Transverse colon (tissue), 4 donors: Measurements from ENCODE around the gene NKIRAS2. TPM values are rescaled to one million over a fixed set of nuclear protein-coding genes. Genes with fewer than 3 reads are reported as not detected.

Experiments used
- DNase-seq: peaks from one replicate; pipeline ENCODE4 v3.0.0-alpha.2; 2019
- H3K27ac ChIP-seq, 4 donors: fragments of 200-600 bp; sonication (generic); 2 replicates each; pipeline ENCODE4 v1.5.1; 2016 to 2018; ENCODE audit warnings: inconsistent platforms in 4 of 4
- H3K27me3 ChIP-seq: fragments of 200-600 bp; sonication (generic); 2 replicates; pipeline ENCODE4 v1.5.1; 2017; ENCODE audit warnings: inconsistent platforms
- H3K36me3 ChIP-seq, 4 donors: fragments of 200-600 bp; sonication (generic); 2 replicates each; pipeline ENCODE4 v1.5.1; 2017 to 2019; ENCODE audit warnings: inconsistent platforms in 4 of 4
- H3K4me1 ChIP-seq, 4 donors: fragments of 200-600 bp; sonication (generic); 2 replicates each; pipeline ENCODE4 v1.5.1; 2017 to 2020; ENCODE audit warnings: inconsistent platforms in 4 of 4
- H3K4me3 ChIP-seq, 4 donors: fragments of 200-600 bp; sonication (generic); 1 replicate in 1 of 4; 2 replicates in 3 of 4; pipeline versions ENCODE4 v1.5.1 to v1.6.1; 2017 to 2019; ENCODE audit warnings: inconsistent platforms in 4 of 4
- H3K9me3 ChIP-seq, 2 donors: fragments of 200-600 bp; sonication (generic); 2 replicates each; pipeline ENCODE4 v1.5.1; 2017 to 2019; ENCODE audit warnings: inconsistent platforms in 2 of 2
- CTCF ChIP-seq, 5 experiments: fragments of 200-600 bp in 3 of 5; fragments of 450-650 bp in 2 of 5; sonication (generic) in 3 of 5; IDR thresholded peaks; 1 replicate in 2 of 5; 2 replicates in 3 of 5; pipeline ENCODE4 v1.5.1; 2016 to 2017; ENCODE audit warnings: antibody characterized with exemption in 5 of 5, inconsistent platforms in 3 of 5, mild to moderate bottlenecking in 2 of 5, moderate library complexity in 1 of 5
- EP300 ChIP-seq: sonication (generic); formaldehyde crosslinking; IDR thresholded peaks from one replicate; pipeline ENCODE4 v1.6.1; 2017; ENCODE audit warnings: antibody characterized with exemption, low read depth
- POLR2A ChIP-seq: fragments of 450-650 bp; IDR thresholded peaks from one replicate; pipeline ENCODE4 v1.6.1; 2016; ENCODE audit warnings: antibody characterized with exemption, mild to moderate bottlenecking, moderate library complexity
- POLR2AphosphoS5 ChIP-seq, 3 donors: sonication (generic); formaldehyde crosslinking; IDR thresholded peaks; one replicate each; pipeline ENCODE4 v1.6.1; 2016; ENCODE audit warnings: antibody characterized with exemption in 3 of 3
- WGBS, 2 donors: methylation state at CpG; one replicate each; pipeline ENCODE4 v1.1.5; 2018; ENCODE audit warnings: low coverage in 1 of 2; 5-methylcytosine and 5-hydroxymethylcytosine counted together
- in situ Hi-C, 4 donors: fragments of 200-750 bp; cut with MboI; loops; one replicate each; pipeline versions ENCODE4 v1.15.0 to v1.15.1; 2017; ENCODE audit warnings: low sequenced_read_pairs in 3 of 4, low pct_ligation_motif_present in 1 of 4, low pct_unique_long_range_greater_than_20kb in 1 of 4
- intact Hi-C: fragments of 100-400 bp; cut with DNase I; formaldehyde crosslinking; loops from one replicate; pipeline ENCODE4 v1.15.1; 2023; ENCODE audit warnings: low total_unique reads
- total RNA-seq, 4 donors: library from RNA; depleted of rRNA; stranded (reverse); fragments of >200 nt; gene quantifications; one replicate each; pipeline ENCODE4 v1.1.0, GENCODE V29; 2016

Gene NKIRAS2
- total RNA-seq, 4 donors from 2014 or later: 20.5 to 52.7 (median 35.0) TPM

GRCh38 chr17:41972571-41973407 is 47.1 kb upstream of the NKIRAS2 start:
- Histone ChIP-seq H3K4me1 (peaks cover 0 to 34% (median 6%) of the 10 kb centered on the region in 4 donors), H3K27me3 (no peaks in the 10 kb centered on the region), H3K36me3 (peaks cover 0 to 42% (median 19%) of the 10 kb centered on the region in 4 donors), H3K9me3 (no peaks in the 10 kb centered on the region), H3K4me3 (no peak overlapping the region), H3K27ac (peak overlapping the region in 2 of 4 donors; percentile 29 to 45)
- 80 to 89% methylated on average over 5 to 18 of the region's 22 CpGs for whole genome bisulfite sequencing, 2 donors
- no peak for DNase-seq
- TF ChIP-seq POLR2A (no peak), EP300 (no peak), CTCF (IDR thresholded peaks at IDR 0.05) (no peak), POLR2AphosphoS5 (IDR thresholded peaks at IDR 0.05) (no peak)
- in situ Hi-C loops (no loop called here), intact Hi-C loops (no loop called here)

DNA sequence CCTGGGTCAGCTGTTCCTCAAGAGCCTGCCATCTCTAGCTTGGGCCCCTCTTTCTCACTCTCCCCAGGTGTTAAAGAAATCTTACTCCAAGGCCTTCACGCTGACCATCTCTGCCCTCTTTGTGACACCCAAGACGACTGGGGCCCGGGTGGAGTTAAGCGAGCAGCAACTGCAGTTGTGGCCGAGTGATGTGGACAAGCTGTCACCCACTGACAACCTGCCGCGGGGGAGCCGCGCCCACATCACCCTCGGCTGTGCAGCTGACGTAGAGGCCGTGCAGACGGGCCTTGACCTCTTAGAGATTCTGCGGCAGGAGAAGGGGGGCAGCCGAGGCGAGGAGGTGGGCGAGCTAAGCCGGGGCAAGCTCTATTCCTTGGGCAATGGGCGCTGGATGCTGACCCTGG is 46.5 kb upstream of the NKIRAS2 start:
- H3K36me3 ChIP-seq: peaks cover 0 to 45% (median 21%) of the 10 kb centered on the region in 4 donors

DNA sequence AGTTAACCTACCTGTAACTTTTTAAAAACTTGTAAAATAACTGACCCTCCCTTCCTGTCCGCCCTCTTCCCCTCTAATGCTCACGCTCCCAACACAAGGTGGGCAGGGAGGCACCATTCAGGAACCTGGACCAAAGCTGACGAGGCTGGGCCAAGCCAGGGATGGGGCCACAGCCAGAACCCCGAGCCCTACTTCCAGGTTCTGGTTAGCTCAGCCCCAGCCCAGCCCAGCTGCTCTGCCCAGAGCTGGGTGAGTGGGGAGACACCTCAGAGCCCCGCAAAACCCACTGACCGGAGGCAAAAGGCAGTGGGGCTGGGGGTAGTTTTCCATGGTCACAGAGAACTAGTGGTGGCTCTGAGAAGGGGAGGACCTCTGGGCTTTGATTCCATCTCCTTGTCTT is 45.9 kb upstream of the NKIRAS2 start:
- intact Hi-C loops: no loop called here

More for the DNA sequence above, 46.5 kb upstream of the NKIRAS2 start:
- TF ChIP-seq EP300 (no peak), POLR2A (no peak), POLR2AphosphoS5 (IDR thresholded peaks at IDR 0.05) (no peak), CTCF (IDR thresholded peaks at IDR 0.05) (no peak)
- Histone ChIP-seq H3K27ac (peak overlapping the region in 2 of 4 donors; percentile 29 to 45), H3K9me3 (no peaks in the 10 kb centered on the region), H3K27me3 (no peaks in the 10 kb centered on the region), H3K4me3 (no peak overlapping the region), H3K4me1 (peaks cover 0 to 33% (median 7%) of the 10 kb centered on the region in 4 donors)
- 74% methylated on average over 19 of the region's 19 CpGs; no CpG with 5 or more reads in 1 of the 2 donors for WGBS, 2 donors
- in situ Hi-C loops (no loop called here), intact Hi-C loops (no loop called here)
- no peak for DNase-seq

More for the DNA sequence above, 45.9 kb upstream of the NKIRAS2 start:
- DNase-seq: no peak
- Histone ChIP-seq H3K4me1 (peaks cover 0 to 28% (median 6%) of the 10 kb centered on the region in 4 donors), H3K27ac (no peak overlapping the region), H3K4me3 (no peak overlapping the region), H3K9me3 (no peaks in the 10 kb centered on the region), H3K36me3 (peaks cover 0 to 49% (median 22%) of the 10 kb centered on the region in 4 donors), H3K27me3 (no peaks in the 10 kb centered on the region)
- WGBS, 2 donors: 81 to 96% methylated on average over 4 to 6 of the region's 6 CpGs
- in situ Hi-C loops: no loop called here
- no peak for TF ChIP-seq POLR2A
- no peak for TF ChIP-seq CTCF (IDR thresholded peaks at IDR 0.05)
- no peak for TF ChIP-seq EP300
- no peak for TF ChIP-seq POLR2AphosphoS5 (IDR thresholded peaks at IDR 0.05)
